Activated effector memory CD4-positive, alpha-beta T cell treated with Interleukin-2 at 50 U/mL for 16 hours (primary cell): ENCODE data around the gene TAF11L14.
"Not testable (repeated sequence)": the region's sequence is repeated elsewhere in the genome, so short reads cannot be mapped to it uniquely, and the experiment has no call there.

ENCODE experiments used
- DNase-seq: peaks from one replicate; pipeline ENCODE4 v3.0.0-alpha.2; 2020

TAF11L14 gene

GRCh38 chr5:17634160-17634559, at the start of gene TAF11L14:
TSS of gene TAF11L14 (plus strand) at chr5:17634460.
- no peak for DNase-seq

GRCh38 chr5:17585658-17586057, 48.6 kb upstream of the TAF11L14 start, which contains the start of gene TAF11L7:
TSS of gene TAF11L7 (minus strand) at chr5:17585758.
- DNase-seq: not testable (repeated sequence)

- DNase-seq: not testable (repeated sequence)
These were observed 43.4 kb upstream of the TAF11L14 start, which contains the start of gene TAF11L8 for GRCh38 chr5:17590860-17591259. TSS of gene TAF11L8 (minus strand) at chr5:17590960.

GRCh38 chr5:17594255-17594654, 40.0 kb upstream of the TAF11L14 start, which contains the start of gene TAF11L9:
TSS of gene TAF11L9 (minus strand) at chr5:17594394.
- not testable (repeated sequence) for DNase-seq

- DNase-seq: not testable (repeated sequence)
These were observed 36.5 kb upstream of the TAF11L14 start, which contains the start of gene TAF11L10 for GRCh38 chr5:17597728-17598127. TSS of gene TAF11L10 (minus strand) at chr5:17597828.

GRCh38 chr5:17603880-17604279, 30.4 kb upstream of the TAF11L14 start, which contains the start of gene TAF11L11:
TSS of gene TAF11L11 (plus strand) at chr5:17604183.
- DNase-seq: not testable (repeated sequence)

- DNase-seq: no peak
These were observed 29.3 kb upstream of the TAF11L14 start for GRCh38 chr5:17604951-17605350.

GRCh38 chr5:17607461-17607860, 26.8 kb upstream of the TAF11L14 start:
- DNase-seq: not testable (repeated sequence)

GRCh38 chr5:17610092-17610491, 24.2 kb upstream of the TAF11L14 start, which contains the start of gene TAF11L12:
TSS of gene TAF11L12 (plus strand) at chr5:17610392.
- not testable (repeated sequence) for DNase-seq

GRCh38 chr5:17614872-17615605, 19.2 kb upstream of the TAF11L14 start:
- no peak for DNase-seq

- no peak for DNase-seq
These were observed 14.9 kb upstream of the TAF11L14 start for GRCh38 chr5:17619354-17619753.

GRCh38 chr5:17620627-17621026, 13.6 kb upstream of the TAF11L14 start:
- DNase-seq: no peak

- DNase-seq: no peak
These were observed 8.6 kb upstream of the TAF11L14 start for GRCh38 chr5:17625686-17626085.

- not testable (repeated sequence) for DNase-seq
These were observed 2.5 kb upstream of the TAF11L14 start, which contains the start of gene TAF11L13 for GRCh38 chr5:17631788-17632187. TSS of gene TAF11L13 (plus strand) at chr5:17632088.

GRCh38 chr5:17649232-17649631, 15.0 kb downstream of the TAF11L14 start:
- DNase-seq: not testable (repeated sequence)

GRCh38 chr5:17655201-17655759, 21.0 kb downstream of the TAF11L14 start:
- not testable (repeated sequence) for DNase-seq

- no peak for DNase-seq
These were observed 21.7 kb downstream of the TAF11L14 start for GRCh38 chr5:17655921-17656320.

GRCh38 chr5:17663182-17663581, 28.9 kb downstream of the TAF11L14 start:
- DNase-seq: no peak

- no peak for DNase-seq
These were observed 31.6 kb downstream of the TAF11L14 start for GRCh38 chr5:17665836-17666235.

GRCh38 chr5:17666726-17667235, 32.5 kb downstream of the TAF11L14 start:
- no peak for DNase-seq

- no peak for DNase-seq
These were observed 36.1 kb downstream of the TAF11L14 start for GRCh38 chr5:17670353-17670752.

- DNase-seq: no peak
These were observed 44.6 kb downstream of the TAF11L14 start for GRCh38 chr5:17678751-17679324.

GRCh38 chr5:17679597-17680203, 45.4 kb downstream of the TAF11L14 start:
- DNase-seq: no peak
